Measurements from ENCODE around the gene PPP4R2.

DNA sequence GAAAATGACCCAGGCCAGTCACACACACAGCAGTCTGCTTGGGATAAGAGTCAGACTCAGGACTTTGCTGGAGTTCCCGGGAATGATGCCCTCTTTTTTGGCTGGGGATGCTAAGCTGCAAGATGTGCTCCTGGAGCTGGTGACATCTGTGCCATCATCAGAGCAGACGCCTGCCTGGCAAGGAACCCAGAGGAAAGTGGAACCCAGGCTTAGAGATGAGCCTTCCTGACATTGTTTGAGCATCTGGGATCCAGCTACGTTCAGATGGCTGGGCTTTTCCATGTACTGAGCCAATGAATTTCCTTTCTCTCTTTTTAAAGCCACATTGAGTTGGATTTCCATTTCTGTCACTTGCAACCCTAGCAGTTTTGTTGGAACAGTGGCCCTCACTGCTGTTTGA, 118.1 kb downstream of the PPP4R2 start:
- TF ChIP-seq, protein P1, sequence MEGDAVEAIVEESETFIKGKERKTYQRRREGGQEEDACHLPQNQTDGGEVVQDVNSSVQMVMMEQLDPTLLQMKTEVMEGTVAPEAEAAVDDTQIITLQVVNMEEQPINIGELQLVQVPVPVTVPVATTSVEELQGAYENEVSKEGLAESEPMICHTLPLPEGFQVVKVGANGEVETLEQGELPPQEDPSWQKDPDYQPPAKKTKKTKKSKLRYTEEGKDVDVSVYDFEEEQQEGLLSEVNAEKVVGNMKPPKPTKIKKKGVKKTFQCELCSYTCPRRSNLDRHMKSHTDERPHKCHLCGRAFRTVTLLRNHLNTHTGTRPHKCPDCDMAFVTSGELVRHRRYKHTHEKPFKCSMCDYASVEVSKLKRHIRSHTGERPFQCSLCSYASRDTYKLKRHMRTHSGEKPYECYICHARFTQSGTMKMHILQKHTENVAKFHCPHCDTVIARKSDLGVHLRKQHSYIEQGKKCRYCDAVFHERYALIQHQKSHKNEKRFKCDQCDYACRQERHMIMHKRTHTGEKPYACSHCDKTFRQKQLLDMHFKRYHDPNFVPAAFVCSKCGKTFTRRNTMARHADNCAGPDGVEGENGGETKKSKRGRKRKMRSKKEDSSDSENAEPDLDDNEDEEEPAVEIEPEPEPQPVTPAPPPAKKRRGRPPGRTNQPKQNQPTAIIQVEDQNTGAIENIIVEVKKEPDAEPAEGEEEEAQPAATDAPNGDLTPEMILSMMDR (IDR thresholded peaks at IDR 0.05; ENCODE audit: insufficient read depth, low read length, poor library complexity, severe bottlenecking), result no peak
- TF ChIP-seq EZH2phosphoT487 (conservative IDR thresholded peaks at IDR 0.05; ENCODE audit: low read length), result no peak
